NCI-H146 (cell line): Measurements from ENCODE around the gene PGAP3.

Experiments used
- DNase-seq: peaks from one replicate; lab custom pipeline; 2025; lab: John Stamatoyannopoulos, UW

The PGAP3 gene

DNA sequence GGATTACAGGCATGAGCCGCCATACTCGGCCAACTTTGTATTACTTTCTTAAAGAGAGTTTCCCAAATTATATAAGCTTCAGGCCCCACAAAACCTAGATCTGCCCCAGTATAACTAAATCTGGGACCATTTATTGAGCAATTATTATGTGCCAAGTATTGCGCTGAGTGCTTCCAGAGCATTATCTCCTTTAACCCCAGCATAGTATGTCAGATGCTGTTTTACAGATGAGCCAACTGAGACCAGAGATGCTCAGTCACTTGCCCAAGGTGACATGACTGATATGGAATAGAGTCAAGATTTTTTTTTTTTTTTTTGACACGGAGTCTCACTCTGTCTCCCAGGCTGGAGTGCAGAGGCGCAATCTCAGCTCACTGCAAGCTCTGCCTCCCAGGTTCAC lies 10.1 kb upstream of the PGAP3 start:
- DNase-seq, result no peak

DNA sequence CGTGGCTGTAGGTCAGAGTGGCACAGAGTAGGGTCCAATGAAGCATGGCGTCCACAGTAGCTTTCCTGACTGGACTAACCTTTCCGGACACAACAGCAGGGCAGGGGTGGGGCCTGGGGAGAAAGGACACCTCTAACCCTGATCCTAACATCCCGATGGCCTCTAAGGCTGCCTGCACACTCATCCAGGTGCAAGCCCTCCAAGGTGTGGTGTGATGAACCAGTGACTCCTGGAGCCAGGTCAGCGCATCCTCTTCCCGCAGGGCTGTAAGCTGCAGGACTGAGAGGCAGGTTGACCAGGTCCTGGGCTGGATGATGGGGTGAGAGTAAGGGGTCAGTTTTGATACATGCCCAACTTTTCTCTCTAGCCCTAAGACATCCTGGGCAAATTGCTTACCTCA lies 8.9 kb upstream of the PGAP3 start:
- DNase-seq, result no peak

DNA sequence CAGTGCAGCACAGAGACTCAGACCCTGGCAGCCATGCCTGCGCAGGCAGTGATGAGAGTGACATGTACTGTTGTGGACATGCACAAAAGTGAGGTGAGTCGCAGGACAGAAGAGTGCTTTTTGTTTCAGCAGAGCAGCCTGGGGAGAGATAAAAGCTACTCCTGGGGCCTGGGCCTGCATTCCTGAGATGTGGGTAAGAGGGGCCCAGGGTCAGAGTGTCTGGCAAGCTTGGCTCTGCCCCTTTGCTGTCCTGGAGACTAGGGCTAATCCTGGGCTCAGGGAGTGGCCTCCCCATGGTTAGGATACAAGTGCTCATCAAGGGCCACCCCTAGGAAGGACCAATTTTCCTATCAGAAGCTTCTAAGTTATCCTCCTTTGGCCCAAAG lies 7.2 kb upstream of the PGAP3 start:
- no peak for DNase-seq

DNA sequence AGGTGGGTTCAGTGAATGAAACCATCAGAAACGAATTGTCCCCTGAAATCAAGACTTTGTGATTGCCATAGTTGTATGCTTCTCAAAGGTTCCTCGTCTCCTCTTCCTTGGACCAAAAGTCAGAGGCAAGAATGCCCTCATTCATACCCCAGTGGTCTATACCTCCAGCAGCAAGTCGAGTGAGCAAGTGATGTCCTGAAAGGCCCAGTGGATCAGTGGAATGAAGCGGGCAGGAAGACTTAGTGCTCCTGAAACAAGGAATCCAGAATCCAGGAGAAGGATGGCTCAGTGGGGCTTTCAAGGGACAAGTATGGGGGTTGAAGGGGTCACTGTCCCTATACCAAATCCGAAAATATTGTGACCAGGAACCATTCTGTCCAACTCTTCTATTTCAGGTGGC lies 6.7 kb upstream of the PGAP3 start:
- no peak for DNase-seq

DNA sequence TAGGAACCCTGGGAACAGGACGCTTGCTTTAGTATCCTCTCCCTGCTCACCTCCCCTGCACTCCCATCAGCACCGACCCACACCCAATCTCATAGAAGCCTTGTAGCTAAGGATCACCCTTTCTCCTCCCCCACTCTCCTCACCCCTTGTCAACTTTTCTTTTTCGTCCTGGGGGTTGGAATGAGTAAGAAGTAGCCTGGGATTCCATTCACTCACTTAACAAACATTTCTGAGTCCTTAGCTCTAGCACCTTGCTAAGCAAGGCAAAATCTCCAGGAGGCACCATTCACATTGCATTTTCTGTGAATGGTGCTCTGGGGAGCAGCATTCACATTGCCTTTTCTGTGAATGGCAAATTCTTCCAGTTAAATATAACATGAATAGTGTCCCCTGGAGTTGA lies 1.1 kb upstream of the PGAP3 start:
- no peak for DNase-seq

DNA sequence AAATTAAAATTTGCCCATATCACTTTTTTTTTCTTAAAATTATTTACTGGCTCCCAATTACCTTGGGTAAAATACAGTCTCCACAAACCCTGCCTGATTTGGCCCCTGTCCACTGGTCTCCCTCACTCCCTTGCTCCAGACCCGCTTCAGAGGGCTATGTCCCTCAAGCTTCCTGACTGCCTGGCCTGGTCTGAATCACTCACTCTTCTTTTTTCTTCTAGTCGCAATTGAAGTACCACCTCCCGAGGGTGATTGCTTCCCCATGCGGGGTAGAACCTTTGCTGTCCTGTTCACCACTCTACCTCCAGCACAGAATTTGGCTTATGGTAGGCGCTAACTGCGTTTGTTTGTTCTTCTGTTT lies 598 bp upstream of the PGAP3 start:
- DNase-seq, result peak; percentile 14

DNA sequence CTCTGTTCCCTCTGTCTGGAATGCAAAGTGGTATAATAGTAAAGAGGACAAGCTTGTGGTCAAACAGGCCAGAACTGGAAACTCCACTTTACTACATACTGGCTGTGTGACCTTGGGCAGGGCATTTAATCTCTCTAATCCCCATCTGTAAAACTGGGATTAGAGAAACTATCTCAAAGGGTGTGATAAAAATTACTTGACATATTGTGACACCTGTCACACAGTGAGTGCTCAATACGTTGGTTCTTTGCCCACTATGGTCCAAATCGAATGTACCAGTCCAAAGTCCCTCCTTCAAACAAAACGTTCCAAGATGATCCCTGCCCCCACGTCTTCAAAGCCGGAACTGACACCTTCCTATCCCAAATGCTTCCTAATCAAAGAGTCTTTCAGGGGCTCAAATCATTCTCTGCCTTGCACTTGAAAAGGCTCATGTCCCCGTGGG lies 734 bp downstream of the PGAP3 start:
- DNase-seq, result no peak

DNA sequence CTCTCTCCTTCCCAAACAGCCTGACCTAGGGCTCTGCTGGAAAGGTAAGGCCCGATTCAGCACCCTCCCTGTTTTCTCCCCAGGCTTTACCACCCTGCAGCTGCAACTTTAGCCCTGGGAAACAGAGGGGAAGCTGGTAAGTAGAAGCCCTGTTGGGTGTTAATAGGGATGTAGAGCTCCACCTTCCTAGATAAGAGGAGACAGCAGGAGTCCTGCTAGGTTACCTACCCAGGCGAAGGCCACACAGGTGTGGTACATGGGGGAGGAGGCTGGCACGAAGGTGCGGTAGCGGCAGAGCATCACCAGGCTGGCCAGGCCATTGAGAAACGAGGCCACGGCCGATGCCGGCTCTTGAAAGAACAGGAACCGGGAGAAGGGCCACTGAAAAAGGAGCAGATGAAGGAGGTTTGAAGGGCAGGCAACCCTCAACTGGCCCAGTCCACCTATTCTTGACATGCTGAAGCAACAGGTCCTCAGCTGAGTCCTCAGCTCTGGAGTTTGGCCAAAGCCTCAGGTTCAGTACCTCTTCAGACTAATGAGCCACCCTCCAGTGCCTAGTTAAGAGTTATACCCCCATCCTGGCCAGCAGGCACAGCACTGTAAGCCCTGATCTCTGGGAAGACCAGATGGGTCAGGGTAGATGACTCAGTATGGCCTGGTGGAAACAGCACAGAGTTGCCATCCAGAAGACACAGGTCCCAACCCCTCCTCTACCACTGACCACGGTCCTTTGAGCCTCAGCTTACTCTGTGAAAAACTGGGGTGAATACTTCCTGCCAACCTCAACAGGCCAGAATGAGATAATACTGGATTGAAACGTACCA lies 3.3 kb downstream of the PGAP3 start:
- no peak for DNase-seq

DNA sequence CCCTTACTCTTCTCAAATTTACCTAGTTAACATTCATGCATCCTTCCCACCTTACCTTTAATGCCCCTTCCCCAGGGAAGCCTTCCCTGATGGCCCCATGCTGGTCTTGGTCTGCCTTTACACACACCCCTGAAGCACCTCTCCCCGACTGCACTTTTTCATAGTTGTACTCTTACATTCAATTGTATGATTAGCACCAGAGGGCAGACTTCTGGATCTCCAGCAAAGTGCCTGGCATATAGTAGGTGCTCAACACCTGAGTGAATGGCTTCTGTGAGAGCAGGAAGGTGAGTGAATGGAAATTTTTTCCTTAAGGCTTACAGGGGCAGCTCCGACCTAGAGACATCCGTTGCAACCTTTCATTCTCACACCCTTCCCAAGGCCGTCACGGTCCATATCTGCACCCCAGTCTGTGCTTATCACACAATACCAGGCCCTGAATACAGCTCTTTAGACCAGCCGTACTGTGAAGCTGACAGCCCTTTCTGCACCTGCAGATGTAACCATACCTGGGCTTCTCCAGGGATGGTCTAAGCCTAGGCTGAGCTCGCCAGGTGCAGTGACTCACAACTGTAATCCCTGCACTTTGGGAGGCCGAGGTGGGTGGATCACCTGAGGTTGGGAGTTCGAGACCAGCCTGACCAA lies 4.4 kb downstream of the PGAP3 start:
- DNase-seq, result no peak

DNA sequence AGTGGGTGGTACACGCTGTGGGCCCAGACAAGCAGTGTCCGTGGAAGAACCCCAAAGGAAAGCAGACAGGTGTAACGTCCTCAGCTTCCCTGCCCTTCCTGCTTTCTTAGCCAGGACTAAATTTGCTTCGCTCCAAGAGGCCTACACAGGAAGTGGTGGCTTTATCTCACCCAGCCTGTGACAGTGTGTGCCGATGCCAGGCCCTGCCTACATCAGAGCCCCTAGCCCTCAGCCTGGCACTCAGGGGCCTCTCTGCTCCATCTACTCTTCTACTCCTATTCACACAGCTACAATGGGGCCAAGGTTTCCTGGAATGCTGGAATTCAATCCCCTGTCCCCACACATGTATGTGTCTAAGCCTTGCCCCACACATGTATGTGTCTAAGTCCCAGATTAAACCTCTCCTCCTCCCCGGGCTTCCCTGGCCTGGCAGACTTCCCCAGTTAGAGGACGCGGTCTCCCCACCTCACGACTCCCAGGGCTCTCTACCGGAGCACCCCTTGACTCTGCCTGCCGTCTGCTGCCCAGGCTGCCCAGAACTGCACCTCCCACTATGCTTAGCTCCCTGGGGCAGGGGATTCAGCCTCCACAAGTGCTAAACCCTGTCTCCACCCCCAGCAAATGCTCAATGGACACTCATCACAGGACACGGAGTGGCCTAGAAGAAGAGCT lies 8.2 kb downstream of the PGAP3 start:
- DNase-seq, result no peak

DNA sequence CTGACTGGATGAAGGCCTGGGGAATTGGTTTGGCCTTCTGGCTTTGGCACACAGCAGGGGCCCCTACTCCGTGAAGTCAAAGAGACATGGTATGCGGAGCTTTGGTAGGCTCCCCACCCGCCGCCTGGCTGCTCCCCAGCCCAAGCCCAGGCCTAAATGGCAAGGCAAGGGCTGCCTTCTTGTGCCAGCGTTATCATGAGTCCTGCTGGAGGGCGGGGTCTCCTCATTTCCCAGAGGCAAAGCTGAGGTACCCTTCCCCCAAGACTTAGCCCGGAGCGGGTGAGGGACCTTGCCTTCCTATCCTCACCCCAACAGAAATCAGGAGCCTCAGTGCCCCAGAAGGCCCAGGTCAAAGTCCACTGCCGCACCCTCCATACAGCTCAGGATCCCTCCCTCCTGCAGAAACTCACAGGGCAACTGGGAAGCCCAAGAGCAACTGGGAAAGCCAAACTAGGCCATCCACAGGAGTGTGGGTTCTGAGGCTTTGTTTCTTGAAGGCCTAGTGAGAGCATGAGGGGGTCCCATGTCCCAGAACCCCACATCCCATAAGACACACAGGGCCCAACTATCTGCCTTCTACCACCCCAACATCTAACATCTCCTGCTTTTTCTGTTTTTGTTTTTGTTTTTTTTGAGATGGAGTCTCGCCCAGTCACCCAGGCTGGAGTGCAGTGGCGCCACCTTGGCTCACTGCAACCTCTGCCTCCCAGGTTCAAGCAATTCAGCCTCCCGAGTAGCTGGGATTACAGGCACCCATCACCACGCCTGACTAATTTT lies 9.3 kb downstream of the PGAP3 start:
- no peak for DNase-seq

DNA sequence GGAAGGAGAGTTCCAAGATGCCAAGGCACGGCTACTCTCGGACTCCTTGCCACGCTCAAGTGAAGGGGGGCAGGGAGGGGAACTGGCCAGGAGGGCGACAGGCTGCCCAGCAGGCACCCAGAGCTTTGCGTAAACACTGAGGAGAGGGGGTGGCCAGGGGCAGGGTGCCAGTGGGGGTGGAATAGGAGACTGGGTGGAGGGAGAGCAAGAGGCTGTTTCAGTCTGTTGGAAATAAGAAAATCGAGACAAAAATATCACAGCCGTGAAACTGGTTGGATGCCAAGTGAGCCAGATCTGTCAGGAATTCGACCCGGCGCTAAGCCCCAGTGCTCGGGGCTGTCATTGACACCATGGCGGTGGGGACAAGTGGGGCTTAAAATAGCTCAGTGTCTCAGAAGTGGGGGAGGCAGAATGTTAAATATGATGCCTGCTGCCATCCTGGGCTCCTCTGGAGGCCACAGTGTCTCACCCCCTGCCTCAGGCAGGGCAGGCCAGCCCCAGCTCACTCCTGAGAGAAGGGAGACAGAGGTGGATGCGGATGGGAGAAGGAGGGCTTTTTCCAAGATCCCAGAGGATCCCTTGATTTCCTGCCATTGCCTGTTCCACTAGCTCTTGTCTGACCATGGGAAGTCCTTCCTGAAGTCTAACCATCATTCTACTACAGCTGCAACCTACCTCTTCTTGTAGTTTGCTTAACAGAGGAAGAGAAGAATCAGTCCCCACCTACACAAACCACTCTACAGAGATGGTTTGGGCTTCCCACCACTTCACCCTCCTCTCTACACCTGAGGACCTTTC lies 10.1 kb downstream of the PGAP3 start:
- DNase-seq, result no peak

DNA sequence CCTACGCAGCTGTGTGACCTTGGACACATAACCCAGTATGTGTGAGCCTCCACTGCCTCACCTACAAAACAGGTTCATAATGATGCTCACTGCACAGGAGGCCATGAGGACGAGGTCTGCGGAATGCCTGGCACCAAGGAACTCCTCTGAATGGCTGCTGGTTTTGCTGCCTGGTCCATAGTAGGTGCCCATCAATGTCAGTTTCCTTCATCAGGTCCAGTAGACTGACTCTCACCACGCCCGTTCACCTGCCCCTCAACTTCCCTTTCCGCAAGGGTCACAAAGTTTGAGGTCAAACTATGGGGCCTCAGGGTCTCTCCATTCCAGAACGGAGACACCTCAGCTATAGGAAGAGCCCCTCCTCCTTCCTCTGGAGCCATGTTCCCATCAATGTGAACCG lies 10.8 kb downstream of the PGAP3 start:
- no peak for DNase-seq

DNA sequence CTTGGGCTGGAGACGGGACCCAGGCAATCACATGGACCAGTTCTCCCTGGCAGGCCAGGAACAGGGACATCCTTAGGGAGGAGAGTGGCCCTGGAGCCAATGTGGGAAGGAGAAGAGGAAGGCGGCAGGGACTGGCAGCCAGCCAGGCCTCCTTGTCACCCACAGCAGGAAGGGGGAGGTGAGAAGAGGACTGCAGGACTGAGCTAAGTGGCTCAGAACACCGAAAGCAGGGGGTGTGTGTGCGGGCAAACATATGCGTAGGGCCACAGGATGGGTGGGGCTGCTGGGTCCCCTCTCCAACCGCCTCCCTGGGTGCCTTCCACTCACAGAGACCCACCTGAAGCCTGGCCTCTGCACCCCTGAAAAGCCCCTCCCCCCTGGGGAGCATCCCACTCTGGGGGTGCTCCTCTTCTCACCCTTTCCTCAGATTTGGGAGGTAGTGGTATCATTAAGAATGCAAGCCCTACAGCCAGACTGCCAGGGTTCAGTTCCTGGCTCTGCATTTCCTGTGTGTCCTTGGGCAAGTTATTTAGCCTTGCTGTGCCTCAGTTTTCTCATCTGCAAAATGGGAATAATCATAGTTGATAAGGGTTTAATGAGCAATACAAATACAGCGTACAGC lies 11.5 kb downstream of the PGAP3 start:
- no peak for DNase-seq

DNA sequence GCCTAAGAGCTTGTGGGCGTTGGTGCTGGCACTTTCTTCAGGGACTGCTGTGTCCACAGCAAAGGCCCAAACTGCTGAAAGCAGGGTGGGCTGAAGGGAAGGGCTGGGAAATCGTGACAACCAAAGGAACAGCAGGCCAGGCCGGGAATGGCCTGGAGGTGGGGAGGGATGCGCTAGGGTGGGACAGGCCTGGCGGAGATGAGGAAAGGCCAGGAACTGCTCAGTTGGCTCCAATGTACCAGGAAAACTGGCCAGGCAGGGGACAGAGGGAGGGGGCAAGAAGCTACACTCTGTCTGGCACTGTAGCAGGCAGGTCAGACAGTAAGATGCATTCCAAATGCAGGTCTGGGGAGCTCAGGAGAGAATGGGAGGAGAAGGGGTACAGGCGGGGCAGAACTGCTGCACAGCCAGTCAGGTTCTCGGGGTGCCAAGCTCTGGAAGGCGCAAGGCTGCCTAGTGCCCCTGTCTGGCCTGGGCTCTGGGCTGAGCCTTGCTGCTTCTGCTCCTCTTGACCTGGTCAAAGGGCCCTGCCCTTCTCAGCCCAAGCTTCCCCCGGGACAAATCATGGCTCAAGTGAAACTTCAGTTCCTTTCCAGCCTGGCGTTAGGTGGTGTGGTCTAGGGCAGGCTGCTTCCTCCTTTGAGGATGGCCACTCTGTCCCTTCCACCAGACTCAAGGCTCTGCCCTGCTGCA lies 12.3 kb downstream of the PGAP3 start:
- no peak for DNase-seq

DNA sequence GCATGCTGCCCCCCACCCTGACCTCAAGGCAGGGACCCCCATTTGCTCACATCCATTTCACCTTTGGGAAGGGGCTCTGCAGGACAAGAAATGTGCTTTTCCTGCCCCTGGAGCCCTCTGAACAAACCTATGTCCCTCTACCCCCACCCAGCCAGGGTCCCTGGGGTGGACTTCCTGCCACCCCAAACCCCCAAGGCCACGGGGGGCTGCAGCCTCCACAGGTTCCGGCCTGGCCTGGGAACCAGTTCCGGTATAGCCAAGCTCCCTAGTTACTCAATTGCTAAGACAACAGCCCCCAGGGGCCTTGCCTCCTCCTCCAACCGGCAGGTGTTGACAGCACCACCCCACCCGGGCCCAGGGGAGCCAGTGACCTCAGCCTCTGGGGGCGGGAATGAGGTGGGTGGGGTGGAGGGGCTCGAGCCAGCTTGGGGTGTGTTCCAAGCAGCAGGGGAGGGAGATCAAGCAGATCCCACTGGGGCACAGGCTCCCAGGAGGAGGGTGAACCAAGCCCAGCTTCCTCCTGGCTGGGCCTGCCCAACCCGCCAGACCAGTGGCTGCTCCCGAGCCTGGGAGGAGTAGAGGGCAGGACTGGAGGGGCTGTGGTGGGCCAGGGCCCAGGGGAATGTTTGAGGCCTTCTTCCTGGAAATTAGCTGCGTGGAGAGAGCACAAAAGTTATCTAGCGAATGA lies 13.0 kb downstream of the PGAP3 start:
- DNase-seq, result peak; percentile 75

DNA sequence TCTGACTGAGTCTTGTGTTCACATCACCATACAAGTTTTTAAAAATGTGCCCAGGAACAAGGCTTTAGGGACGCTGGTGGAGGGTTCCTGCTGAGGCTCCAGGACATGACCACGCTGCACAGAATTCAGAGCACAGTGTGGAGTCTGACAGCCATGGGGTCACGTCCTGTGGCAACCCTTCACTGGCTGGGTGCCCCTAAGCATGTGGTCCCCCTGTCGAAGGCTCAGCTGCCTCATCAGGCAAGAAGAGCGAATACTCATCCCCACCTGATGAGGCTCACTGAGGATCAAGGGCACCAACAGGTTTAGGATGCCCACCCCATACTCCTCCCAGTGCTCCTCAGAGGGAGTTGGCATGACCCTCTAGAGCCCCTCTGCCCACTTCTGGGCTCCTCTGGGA lies 13.7 kb downstream of the PGAP3 start:
- no peak for DNase-seq

DNA sequence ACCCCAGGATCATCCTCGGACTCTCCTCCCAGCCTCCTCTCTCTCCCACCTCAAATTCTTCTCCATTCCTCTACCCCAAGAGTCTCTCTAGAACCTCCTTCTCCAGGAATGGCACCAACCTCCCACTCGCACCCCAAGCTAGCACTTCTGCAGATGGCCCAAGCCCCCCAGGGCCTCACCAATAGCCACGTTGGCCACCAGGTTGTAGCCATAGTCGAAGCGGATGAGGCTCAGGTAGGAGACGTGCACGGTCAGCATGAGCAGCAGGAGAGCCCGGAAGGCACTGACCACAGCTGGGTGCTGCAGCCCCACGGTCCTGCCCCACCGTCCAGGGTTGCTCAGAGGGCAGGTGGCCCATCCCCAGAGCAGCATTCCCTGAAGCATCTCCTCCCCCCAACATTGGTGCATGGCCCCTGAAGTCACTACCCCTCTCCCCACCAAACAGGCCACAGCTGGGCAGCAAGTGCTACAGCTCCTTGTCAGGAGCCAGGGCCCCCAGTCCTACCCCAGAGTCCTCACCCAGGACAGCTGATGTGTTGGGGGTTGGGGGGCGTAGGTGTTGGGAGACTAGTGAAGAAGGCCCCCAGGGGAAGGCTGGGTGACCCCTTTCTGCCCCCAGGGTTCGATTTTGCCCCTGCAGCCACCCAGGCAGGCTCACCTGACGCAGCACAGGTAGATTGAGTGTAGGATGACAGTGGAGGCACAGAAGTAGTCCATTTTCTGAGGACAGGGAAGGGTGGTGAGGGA lies 14.3 kb downstream of the PGAP3 start:
- DNase-seq, result no peak
